Measurements from ENCODE around the gene ESYT3.

DNA sequence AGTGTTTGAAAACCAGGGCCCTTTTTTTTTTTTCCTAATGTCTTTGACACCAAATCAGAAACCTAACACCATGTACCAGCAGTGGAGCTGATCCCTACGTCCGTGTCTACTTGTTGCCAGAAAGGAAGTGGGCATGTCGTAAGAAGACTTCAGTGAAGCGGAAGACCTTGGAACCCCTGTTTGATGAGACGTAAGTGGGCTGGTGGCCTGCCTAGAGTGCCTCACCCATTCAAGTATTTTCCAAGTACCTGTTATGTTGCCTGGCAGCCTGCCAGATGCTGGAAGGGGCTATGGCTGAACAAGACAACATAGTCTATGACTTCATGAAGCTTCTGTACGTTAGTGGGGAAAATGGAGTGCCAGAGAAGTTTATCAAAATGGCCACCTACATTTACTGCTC lies 39.7 kb downstream of the ESYT3 start:
- TF ChIP-seq, protein P1, sequence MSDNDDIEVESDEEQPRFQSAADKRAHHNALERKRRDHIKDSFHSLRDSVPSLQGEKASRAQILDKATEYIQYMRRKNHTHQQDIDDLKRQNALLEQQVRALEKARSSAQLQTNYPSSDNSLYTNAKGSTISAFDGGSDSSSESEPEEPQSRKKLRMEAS (IDR thresholded peaks at IDR 0.05) = no peak
- no peak for TF ChIP-seq CEBPB (IDR thresholded peaks at IDR 0.05)
- no peak for TF ChIP-seq FOXM1 (IDR thresholded peaks at IDR 0.05; ENCODE audit: borderline replicate concordance, low read depth)
- no peak for TF ChIP-seq EP300 (IDR thresholded peaks at IDR 0.05; ENCODE audit: borderline replicate concordance)
- TF ChIP-seq TAF1 (IDR thresholded peaks at IDR 0.05; ENCODE audit: low read depth) = no peak
- TF ChIP-seq CREB1 (IDR thresholded peaks at IDR 0.05; ENCODE audit: low read depth) = no peak
- no peak for TF ChIP-seq RAD21 (IDR thresholded peaks at IDR 0.05; ENCODE audit: low read depth)
- no peak for TF ChIP-seq TEAD4 (IDR thresholded peaks at IDR 0.05)
- TF ChIP-seq, protein P2, sequence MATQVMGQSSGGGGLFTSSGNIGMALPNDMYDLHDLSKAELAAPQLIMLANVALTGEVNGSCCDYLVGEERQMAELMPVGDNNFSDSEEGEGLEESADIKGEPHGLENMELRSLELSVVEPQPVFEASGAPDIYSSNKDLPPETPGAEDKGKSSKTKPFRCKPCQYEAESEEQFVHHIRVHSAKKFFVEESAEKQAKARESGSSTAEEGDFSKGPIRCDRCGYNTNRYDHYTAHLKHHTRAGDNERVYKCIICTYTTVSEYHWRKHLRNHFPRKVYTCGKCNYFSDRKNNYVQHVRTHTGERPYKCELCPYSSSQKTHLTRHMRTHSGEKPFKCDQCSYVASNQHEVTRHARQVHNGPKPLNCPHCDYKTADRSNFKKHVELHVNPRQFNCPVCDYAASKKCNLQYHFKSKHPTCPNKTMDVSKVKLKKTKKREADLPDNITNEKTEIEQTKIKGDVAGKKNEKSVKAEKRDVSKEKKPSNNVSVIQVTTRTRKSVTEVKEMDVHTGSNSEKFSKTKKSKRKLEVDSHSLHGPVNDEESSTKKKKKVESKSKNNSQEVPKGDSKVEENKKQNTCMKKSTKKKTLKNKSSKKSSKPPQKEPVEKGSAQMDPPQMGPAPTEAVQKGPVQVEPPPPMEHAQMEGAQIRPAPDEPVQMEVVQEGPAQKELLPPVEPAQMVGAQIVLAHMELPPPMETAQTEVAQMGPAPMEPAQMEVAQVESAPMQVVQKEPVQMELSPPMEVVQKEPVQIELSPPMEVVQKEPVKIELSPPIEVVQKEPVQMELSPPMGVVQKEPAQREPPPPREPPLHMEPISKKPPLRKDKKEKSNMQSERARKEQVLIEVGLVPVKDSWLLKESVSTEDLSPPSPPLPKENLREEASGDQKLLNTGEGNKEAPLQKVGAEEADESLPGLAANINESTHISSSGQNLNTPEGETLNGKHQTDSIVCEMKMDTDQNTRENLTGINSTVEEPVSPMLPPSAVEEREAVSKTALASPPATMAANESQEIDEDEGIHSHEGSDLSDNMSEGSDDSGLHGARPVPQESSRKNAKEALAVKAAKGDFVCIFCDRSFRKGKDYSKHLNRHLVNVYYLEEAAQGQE (IDR thresholded peaks at IDR 0.05; ENCODE audit: low read depth) = no peak
- no peak for TF ChIP-seq YY1 (IDR thresholded peaks at IDR 0.05; ENCODE audit: low read depth)
- no peak for TF ChIP-seq TCF12 (IDR thresholded peaks at IDR 0.05; ENCODE audit: low read depth)

Measured in Ishikawa (cell line).